Mucosa of descending colon (tissue), 3 donors: ENCODE measurements around the gene PIM3. TPM values are rescaled to one million over a fixed set of nuclear protein-coding genes. Genes with fewer than 3 reads are reported as not detected.

Source experiments
- ATAC-seq: fragments of 200-7000 bp; cut with Tn5 transposase; one replicate; pipeline ENCODE4 v1.9.1; 2020; ENCODE audit warnings: mild to moderate bottlenecking, moderate library complexity
- DNase-seq, 3 donors: peaks; one replicate each; pipeline ENCODE4 v3.0.0-alpha.2; 2020
- H3K36me3 ChIP-seq: fragments of 200-600 bp; one replicate; pipeline ENCODE4 v1.8.0; 2021; ENCODE audit warnings: low read depth, mild to moderate bottlenecking
- H3K4me1 ChIP-seq: fragments of 200-600 bp; one replicate; pipeline ENCODE4 v1.8.0; 2021; ENCODE audit warnings: low read depth, mild to moderate bottlenecking
- H3K4me3 ChIP-seq: fragments of 200-600 bp; one replicate; pipeline ENCODE4 v1.8.0; 2021; ENCODE audit warnings: mild to moderate bottlenecking
- H3K9me3 ChIP-seq: fragments of 200-600 bp; one replicate; pipeline ENCODE4 v1.8.0; 2021; ENCODE audit warnings: mild to moderate bottlenecking
- CTCF ChIP-seq: fragments of 200-600 bp; IDR thresholded peaks from one replicate; pipeline ENCODE4 v1.8.0; 2022; ENCODE audit warnings: antibody characterized with exemption, mild to moderate bottlenecking
- intact Hi-C, 2 donors: fragments of 100-400 bp; cut with DNase I in 1 of 2; cut with micrococcal nuclease in 1 of 2; formaldehyde crosslinking; loops; one replicate each; pipeline versions ENCODE4 v1.11.0 to v1.11.1; 2022; cut with DNase I, micrococcal nuclease
- total RNA-seq, 3 donors: library from RNA; stranded (reverse); fragmentation: NEBNext Ultra II Directional in 2 of 3; extraction: Animal tissue kit (Norgen Biotek cat#: 25700) in 2 of 3; gene quantifications; one replicate each; pipeline versions ENCODE4 v1.2.1 to v1.2.4, GENCODE V29; 2021 to 2023
- donor health status: DM: no; HTN: no; CAD: no; lungs with moderate emphysema.
- donor health status: DM: no; HTN: no; CAD: no.
- donor health status: DM: no; HTN: yes; CAD: no.

The PIM3 gene
- total RNA-seq, 3 donors from 2014 or later, result 56.4 to 106 (median 58.7) TPM

DNA sequence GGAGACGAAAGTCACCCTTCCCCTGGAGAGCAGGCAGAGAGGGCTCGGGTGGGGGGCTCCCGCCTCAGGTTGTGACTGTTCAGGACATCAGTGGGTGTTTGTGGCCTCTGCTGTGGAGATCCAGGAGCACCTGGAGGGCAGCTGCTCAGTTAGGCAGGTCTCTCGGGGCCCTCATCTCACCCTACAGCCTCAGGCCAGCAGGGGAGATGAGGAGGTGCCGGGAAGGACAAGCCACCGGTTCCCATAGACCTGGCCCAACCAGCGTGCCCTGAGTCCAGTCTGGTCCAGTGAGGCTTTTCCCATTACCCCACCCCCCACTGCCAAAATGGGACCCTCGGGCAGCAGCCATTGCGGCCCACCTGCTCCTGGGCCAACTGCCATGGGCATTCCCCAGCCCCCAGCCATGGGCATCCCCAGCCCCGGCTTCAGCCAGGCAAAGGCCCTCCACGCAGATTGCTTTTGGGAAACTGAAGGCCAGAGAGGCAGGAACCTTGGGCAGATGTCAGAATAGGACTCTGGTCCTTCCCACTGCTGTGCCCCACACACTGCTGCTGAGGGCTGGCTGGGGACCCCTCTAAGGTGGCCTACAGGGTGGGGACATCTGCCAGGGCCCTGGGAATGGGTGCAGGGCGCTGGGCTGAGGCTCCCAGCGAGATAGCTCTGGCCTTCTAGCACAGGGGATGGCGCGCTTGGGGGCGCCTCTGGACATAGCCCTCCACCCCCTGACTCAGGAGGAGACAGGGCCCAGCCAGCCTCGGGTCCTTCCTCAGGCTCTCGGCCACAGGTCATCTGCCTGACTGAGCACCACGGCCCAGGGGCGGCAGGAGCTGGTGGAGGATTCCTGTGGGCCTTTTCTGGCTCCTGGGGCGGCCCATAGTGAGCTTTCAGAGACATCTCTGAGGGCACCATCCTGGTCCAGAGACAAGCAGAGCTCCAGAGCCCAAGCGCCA lies 4.8 kb downstream of the PIM3 start:
- no peak for TF ChIP-seq CTCF
- Histone ChIP-seq H3K4me1 (peaks cover 38% of the 10 kb centered on the region), H3K36me3 (peaks cover 5% of the 10 kb centered on the region), H3K4me3 (no peak overlapping the region), H3K9me3 (no peaks in the 10 kb centered on the region)
- intact Hi-C loops, result no loop called here
- no peak for ATAC-seq
- DNase-seq, result peak; percentile 23 to 59 (median 39)

DNA sequence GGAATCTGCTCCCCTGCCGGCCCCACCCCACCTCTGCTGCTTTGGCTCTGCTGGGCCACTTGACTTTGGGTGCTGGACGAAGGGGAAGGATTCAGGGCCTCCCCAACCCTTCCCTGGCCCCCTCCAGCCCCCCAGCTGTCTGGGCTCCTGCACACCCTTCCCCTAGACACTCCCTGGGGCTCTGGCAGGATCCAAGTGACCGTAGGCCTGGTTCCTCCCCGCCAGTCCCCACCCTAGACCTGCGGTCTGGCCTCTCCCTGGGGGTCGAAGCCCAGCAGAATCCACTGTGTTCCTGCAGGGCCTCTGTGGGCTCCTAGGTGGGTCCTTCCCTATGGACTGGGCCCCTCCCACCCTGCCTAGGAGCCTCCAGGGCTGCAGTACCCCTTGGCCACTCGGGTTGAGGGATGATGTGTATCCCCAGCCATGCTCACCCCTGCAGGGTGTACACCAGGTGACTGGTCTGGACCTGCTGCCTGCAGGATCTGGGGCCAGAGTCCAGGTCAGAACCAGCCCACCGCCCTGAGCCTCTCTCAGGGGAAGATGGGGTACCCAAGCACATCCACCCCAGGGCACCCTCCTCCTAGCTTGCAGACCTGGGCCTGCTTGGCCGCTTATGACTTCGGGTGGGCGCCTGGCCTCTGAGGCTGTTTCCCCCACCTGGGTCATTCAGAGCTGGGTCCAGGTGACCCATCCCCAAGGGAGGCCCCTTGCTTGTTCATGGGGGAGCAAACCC lies 5.6 kb downstream of the PIM3 start:
- ATAC-seq, result no peak
- H3K9me3 ChIP-seq, result no peaks in the 10 kb centered on the region
- DNase-seq, result peak; percentile 13 to 63 (median 46)
- peaks cover 42% of the 10 kb centered on the region for H3K4me1 ChIP-seq
- no peak overlapping the region for H3K4me3 ChIP-seq
- H3K36me3 ChIP-seq, result peaks cover 5% of the 10 kb centered on the region
- intact Hi-C loops, result no loop called here
- no peak for TF ChIP-seq CTCF

GRCh38 chr22:49966774-49967705 lies 6.5 kb downstream of the PIM3 start:
- H3K4me3 ChIP-seq, result no peak overlapping the region
- ATAC-seq (no peak), DNase-seq (peak; percentile 30 to 77 (median 53))
- peaks cover 5% of the 10 kb centered on the region for H3K36me3 ChIP-seq
- TF ChIP-seq CTCF, result no peak
- no peaks in the 10 kb centered on the region for H3K9me3 ChIP-seq
- peaks cover 48% of the 10 kb centered on the region for H3K4me1 ChIP-seq
- intact Hi-C loops, result no loop called here

DNA sequence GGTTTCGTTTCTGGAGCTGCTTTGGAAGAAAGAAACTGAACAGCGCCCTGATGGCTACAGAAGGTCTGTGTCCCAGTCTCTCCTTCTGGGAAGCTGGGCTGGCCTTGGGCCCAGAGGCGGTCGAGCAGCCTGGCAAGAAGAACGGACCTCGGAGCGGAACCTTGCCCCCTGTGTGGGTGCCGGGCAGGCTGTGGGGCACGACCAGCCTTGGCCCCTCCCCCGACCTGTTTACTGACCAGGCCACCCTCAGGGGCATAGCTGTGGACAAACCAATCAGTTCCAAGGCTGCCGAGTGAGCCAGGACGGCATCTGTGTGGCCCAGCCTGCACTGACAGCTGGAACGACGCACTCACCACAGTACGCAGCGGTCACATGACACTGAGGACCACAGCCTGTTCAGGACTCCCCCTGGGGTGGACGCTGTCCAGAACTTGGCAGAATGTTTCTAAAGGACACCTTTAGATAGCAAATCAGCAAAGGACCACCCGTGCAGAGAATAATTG lies 7.2 kb downstream of the PIM3 start:
- peaks cover 5% of the 10 kb centered on the region for H3K36me3 ChIP-seq
- intact Hi-C loops, result no loop called here
- ATAC-seq (no peak), DNase-seq (peak; percentile 39 to 69 (median 52))
- peaks cover 47% of the 10 kb centered on the region for H3K4me1 ChIP-seq
- H3K9me3 ChIP-seq, result no peaks in the 10 kb centered on the region
- no peak overlapping the region for H3K4me3 ChIP-seq
- no peak for TF ChIP-seq CTCF

DNA sequence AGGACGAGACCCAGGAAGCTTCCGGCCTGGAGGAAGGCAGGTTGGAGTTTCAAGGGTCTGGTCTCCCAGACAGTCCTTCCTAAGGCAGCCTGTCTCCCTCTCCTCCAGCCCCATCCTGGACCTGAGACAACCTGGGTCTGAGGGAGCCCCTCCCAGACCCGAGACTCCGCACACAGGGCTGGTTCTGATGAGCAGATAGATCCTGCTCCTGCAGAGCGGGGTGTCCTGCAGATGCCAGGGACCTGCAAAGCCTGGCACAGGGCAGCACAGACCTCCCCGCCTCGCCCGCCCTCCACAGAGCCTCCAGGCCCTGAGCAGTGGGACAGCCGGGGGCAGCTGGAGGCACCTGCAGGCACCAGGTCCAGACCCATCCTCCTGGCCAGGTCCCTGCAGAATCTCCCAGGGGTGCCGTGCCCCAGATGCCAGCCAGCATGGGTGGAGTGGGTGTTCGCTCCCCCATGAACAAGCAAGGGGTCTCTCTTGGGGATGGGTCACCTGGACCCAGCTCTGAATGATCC lies 7.8 kb downstream of the PIM3 start:
- Histone ChIP-seq H3K4me3 (no peak overlapping the region), H3K36me3 (peaks cover 5% of the 10 kb centered on the region), H3K4me1 (peaks cover 41% of the 10 kb centered on the region), H3K9me3 (no peaks in the 10 kb centered on the region)
- DNase-seq (peak in 2 of 3 donors; percentile 41 to 60), ATAC-seq (no peak)
- no peak for TF ChIP-seq CTCF
- intact Hi-C loops, result no loop called here
